GM19238 (cell line): ENCODE measurements around the gene WDR5.
A peak's percentile ranks its signal among the peaks of the same experiment; 100 is the strongest.

ENCODE experiments used
- DNase-seq: peaks from one replicate; pipeline ENCODE4 v3.0.0; 2011; ENCODE audit warnings: low spot score; ENCODE audit not compliant: insufficient read length

Gene WDR5

DNA sequence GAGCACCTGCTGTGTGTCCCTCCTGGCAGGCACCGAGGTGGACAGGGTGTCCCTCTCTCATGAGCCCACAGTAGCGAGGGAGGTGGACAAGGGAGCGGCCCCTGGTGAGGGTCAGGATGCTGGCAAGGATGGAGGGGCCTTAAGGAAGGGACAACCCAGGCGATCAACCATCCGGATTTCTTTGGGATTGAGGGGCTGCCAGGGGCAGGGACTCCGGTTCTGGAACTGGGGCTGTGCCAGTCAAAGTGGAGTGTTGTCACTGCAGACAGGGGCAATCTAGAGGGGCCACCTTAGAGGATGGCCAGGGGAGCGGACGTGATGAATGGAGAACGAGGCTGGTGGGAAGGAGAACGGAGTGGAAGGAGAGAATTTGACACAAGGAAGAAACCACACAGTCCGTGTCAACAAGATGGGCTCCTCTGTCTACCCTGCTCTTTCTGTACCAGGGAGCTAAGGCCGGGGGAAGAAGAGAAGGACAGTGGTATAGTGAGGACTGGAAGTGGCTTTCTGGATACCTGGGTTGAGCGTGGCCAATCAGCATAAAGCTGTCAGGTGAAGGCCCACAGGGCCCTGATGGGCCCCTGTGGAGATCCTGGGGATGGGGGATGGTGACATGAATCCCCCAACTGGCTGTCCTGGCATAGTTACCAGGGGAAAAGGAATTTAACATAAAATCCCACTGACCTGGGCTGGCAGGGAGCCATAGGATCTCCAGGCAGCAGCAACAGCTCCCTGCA is 4.2 kb upstream of the WDR5 start:
- no peak for DNase-seq

DNA sequence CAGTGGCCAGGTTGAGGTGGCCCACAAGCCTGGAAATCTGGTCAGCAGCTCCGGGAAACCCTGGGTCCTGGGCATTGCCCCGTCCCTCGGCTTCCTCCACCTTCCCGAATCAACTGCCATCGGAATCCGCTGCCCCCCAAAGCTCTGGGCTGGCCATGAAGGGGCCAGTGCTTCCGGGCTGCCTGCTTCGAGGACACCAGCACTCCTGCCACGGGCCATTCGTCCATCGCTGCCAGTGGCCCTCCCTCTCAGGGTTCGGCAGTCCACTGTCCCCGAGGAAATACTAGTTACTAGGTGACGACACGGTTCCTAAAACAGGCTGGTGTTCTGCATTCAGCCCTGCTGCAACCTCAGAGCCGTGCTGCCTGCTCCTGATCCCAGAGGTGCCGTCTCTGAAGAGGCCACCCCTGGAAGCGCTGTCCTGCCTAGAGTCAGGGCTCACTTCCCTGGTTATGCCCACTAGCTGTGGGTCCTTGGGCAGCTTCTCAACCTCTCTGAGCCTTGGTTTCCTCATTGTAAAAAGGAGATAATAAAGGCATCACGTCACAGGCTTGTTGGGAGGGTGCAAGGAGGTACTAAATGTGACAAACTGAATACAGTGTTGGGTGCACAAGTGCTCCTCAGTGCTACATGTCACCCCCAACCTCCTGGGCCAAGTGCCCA is 3.5 kb upstream of the WDR5 start:
- no peak for DNase-seq

DNA sequence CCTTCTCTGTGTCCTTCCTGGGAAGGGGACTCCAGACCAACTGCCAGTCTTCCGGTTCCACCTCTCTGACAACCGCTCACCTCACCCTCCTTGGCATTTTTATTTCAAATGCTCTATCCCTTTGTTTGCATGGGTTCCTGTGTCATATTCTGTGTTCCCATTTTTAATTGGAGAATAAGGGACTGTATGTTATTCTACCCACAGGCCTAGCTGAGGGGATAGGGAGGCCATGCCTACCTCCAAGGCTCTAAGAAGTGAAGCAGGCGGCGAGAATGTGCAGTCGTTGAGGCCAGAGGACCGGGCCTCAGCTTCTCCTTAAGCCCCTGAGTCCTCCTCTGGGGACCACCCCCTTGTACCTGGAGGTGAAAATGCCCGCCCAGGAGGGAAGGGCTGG is 936 bp upstream of the WDR5 start:
- DNase-seq, result no peak

DNA sequence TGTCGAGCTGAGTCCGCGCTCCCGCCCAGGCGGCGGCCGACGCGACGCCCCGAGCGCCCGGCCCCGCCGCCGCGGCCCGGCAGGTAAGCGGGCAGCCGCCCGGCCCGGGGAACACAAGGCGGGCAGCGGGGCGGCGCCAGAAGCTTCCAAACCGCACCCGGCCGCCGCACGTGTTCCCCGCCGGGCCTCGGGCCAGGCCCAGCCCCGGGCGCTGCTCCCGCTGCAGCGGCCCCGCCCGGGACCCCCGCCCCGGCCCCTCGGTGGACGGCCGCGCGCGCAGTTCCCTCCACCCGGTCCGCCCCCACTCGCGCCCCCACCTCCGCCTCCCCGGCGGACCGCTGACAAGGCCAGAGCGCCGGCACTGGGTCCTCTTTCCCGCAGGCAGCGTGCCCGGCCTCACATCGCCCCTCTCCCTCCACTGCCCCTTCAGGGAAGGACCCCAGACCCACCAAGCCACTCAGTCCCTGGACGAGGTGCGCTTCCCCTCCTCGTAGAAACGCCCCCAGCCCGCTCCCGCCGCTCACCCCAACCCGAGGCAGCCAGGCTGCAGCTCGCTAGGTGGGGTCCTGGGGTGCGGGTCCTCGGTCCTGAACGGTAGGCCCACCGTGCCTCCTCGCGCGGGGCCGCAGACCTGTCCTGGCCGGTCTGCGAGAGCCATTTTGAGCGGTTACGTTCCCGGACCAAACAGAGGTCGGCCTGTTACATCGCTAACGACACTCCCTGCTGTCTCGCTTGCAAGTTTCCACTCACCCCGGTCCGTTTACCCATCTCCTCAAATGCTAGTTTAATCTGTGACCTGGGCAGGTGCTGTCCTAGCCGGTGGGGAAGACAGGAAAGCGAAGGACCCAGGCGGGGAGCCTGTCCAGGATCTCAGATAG is 475 bp downstream of the WDR5 start:
- peak; percentile 37 for DNase-seq

DNA sequence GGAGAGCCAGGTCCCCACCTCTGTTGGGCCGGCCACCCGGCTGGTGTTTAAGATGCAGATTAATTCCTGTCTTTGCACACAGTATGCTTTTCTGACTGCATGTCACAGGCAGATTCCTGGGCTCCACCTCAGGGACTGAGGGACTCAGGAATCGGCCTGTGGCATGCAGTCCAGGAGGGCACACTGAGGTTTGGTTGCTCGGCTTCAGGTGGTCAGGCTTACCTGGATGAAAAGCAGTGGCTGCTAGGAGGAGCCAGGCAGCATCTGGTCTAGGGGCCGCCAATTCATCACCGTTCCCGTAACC is 1.1 kb downstream of the WDR5 start:
- no peak for DNase-seq

DNA sequence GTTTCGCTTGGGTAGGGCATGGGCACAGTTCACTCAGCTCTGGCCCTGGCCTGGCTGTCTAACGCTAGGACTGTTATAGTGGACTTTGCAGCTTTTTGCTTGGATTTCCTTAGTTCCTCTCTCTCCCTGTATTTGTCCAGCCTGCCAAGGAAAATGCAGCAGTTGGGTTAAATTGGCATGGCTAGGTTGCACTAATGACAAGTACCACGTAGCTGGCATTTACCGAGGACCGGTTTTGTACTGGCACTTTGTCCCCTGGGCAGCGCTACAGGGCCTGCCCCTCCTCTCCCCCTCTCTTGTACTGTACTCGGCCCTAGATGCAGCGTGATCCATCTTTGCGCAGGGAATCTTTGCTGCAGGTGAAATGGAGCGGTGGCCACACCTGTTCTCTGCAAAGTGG is 2.4 kb downstream of the WDR5 start:
- no peak for DNase-seq

DNA sequence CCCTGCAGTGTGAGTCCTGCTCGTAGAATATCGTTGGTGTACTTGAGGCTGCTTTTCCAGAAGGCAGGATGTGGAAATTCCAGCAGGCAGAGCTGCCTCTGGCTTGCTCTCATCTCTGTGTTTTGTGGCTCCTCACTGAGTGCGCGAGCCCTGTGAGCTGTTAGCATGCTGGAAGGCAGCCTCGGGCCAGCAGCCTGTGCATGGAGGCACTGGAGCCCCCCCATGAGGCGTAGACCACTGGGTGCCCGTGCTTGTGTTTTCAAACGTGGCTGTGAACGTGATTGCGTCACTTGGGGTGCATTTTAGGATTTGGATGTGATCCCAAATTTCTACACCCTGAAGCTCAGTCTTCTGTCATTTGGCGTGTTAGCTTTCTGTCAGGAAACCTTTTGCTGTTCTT is 3.2 kb downstream of the WDR5 start:
- no peak for DNase-seq

DNA sequence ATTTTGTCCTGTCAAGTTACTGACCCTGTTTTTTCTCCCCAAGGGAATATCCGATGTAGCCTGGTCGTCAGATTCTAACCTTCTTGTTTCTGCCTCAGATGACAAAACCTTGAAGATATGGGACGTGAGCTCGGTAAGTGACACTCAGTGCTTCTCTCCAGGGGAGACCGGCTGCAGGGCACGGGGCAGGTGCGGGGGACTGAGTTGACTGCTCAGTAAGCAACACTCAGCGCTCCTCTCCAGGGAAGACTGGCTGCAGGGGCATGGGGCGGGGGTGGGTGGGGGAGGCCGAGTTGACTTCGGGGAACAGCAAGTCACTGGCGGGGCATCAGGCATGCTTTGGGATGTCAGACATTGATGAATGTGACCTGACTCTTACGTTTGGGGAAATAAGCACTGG is 6.0 kb downstream of the WDR5 start:
- no peak for DNase-seq

DNA sequence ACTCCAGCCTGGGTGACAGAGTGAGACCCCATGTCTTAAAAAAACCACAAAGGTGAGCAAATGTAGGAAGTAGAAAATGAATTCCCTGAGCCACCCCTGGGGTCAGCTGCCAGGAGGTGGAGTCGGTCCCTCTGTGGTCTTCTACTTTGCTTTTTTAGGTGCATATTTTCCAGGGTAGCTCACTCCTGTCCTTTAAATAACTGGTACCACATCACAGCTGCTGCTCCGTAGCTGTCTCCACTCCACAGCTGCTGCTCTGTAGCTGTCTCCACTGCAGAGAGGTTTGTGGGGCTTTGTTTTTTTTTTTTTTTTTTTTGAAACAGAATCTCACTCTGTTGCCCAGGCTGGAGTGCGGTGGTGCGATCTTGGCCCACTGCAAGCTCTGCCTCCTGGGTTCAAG is 8.9 kb downstream of the WDR5 start:
- DNase-seq, result no peak

DNA sequence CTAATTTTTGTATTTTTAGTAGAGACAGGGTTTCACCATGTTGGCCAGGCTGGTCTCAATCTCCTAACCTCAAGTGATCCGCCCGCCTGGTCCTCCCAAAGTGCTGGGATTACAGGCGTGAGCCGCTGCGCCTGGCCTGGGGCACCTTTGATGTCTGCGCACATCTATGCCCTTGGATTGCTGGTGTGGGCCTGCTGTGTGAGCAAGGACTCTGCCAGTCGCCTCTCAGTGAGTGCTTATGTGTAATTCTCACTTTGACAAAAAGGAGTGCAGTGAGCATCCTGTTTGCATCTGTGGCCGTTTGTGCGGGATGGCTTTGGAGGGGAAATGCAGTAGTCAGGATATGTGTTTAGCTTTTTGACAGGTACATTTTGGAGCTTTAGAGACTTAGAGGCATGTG is 9.4 kb downstream of the WDR5 start:
- DNase-seq, result no peak

DNA sequence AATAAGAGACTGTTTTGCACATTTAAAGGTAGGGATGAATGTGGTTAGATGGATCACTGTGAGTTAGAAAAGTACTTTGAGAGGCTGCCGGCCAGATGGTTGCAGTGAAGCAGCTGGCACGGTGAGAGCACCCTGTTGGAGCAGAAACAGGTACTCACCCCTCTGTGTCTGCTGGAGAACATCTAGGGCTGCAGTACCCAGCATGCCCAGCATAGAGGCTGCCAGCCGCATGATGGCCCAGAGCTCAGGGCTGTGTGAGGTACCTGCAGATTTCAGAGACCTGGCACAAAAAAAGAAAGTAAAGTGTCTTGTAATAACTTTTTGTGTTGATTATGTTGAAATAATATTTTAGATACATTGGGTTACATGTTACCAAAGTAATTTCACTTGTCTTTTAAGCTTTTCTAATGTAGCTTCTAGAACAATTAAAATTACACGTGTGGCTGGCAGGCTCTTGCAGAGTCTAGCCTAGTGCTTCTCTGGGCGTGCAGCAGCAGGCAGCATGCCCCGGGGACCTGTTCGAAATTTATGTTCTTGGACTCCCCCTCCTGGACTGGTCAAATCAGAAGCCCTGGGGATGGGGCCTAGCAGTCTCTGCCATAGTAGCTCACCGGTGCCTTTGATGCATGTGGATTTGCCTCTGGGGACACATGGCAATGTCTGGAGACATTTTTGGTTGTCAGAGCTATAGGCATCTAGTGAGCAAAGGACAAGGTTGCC is 11.1 kb downstream of the WDR5 start:
- no peak for DNase-seq

DNA sequence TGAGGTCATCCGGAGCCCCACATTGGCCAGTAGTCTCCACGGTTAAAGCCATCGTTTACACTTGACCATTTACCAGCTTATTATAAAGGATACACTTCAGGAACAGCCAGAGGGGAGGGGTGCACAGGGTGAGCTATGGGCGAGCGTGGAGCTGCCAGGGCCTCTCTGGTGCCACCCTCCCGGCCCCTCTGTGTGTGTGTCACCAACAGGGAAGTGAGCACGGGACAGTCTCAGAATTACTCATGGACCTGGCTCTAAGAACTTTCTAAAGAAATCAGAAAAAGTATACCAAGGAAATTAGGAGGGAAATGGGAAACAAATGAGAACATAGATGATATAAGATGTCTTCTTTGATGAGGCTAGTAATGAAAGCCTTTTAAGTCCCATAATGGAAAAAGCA is 13.5 kb downstream of the WDR5 start:
- no peak for DNase-seq

DNA sequence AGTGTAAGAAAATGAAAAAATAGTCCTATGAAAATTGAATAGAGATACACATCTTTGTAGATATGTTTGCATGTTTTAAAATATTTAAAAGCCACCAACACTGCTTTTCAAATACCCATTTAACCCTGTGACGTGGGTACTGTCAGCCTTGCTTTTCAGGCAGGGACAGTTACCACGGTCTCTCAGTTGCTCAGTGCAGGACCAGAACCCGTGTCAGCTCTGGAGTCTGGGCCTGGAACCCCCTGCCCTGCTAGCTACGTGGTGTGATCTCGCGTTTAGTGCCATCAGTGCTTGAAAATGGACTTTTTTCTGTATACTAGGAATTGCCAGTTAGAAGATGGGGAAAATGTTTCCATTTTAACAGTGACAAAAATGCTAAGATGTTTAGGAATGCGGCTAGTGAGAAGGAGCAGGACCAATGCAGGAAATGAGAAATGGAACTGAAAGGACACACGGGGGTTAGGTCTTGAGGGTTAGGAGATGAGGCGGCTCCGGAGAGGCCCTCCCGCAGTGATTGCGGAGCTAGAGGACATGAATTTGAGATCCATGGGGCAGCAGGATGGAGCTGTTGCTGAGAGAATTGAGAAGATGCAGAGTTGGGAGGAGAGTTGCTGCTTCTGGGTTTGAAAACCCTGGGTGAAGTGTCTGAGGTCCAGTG is 14.8 kb downstream of the WDR5 start:
- no peak for DNase-seq

DNA sequence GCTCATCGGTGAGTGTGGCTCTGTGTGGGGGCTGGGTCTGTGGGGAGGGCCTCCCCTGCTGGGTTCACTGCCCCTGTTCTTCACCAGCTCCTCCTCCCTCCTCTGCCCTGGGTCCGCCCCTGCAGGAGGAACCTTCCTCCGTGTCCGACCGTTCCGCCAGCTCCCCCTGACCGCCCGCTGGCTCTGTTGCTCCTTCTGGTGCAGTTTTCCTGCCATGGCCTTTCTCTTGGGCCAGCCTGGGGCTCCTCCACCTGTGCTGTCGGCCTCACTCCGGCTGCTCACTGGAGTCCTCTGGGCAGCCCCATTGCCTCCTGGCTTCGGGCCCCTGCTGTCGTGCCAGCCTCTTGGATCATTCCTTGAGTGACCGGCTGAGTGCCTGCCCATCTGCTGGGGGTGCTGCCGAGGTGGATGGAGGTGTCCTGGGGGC is 16.2 kb downstream of the WDR5 start:
- DNase-seq, result no peak

DNA sequence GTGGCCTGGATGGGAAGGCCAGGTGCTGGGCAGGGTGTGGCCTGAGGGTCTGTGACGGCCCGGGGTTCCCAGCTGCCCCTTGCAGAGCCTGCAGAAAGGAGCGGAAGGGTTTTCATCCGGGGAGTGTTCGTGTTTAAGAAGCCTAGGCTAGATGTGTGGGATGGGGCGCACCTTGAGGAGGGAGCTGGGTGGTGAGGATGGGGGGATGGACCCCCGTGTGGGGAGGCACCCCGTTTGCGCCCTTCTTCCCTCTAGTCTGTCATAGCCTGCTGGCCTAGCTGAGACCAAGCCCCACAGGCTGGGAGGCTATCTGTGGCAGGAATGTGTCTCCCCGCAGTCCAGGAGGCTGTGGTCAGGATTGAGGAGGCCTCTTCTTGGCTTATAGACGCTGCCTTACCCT is 16.6 kb downstream of the WDR5 start:
- DNase-seq, result no peak

DNA sequence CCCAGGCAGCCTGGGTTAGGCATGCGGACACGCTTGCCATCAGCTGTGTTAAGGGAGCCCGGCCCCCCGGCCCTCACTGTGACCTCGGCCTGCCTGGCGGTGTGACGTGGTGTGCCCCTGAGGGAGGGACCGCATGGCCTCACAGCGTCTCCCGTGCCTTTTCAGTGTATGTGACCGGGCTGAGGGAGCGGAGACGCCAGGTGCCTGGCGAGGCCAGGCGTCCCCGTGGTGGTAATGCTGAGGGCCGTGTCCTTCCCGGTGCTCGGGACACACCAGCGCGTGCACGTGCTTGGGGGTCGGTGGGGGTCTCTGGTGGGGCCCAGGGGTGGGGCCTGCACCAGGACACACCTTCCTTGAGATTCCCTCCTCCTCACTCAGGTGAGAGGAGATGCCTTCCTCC is 17.6 kb downstream of the WDR5 start:
- DNase-seq, result no peak

DNA sequence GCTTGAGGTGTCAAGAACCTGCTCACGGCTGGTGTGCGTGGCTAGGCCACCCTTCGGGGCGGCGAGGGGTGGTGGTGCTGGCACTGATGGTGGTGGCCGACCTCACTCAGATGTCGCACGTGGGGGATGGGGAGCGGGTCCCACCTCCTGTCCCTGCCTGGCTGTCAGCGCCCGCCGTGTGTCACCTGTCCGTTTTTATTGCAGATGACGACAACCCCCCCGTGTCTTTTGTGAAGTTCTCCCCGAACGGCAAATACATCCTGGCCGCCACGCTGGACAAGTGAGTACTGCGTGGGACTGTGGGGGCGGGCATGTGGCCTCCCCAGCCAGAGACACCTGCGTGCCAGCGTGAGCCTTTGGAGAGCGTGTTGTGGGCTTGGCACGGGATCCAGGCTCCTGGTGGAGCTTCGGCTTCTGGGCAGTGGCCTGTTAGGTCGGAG is 18.4 kb downstream of the WDR5 start:
- no peak for DNase-seq

DNA sequence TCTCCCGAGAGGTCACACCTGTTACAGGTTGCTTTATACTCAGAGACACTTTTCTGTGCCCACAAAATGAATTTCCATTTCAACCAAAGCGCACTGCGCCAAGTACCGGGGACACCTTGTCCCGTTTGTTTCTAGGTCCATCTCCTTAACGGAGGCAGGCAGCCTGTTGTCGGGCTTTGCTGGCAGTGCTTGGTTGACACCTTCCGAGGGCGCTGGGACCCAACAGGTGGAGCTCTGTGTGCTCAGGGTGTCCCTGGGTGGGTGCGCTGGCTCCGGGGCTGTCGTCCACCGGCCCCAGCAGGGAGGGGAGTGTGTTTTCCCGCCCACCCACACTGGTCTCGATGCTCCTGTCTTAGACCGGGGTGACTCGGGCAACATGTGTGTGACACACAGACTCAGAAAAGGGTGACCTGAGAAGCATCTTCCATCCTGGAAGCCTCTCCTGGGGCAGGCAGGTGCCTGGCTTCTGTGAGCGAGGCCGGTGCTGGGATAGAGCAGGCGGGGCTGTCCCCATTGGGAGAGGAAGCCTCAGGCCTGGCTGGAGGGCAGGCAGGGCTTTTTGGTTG is 20.0 kb downstream of the WDR5 start:
- no peak for DNase-seq

DNA sequence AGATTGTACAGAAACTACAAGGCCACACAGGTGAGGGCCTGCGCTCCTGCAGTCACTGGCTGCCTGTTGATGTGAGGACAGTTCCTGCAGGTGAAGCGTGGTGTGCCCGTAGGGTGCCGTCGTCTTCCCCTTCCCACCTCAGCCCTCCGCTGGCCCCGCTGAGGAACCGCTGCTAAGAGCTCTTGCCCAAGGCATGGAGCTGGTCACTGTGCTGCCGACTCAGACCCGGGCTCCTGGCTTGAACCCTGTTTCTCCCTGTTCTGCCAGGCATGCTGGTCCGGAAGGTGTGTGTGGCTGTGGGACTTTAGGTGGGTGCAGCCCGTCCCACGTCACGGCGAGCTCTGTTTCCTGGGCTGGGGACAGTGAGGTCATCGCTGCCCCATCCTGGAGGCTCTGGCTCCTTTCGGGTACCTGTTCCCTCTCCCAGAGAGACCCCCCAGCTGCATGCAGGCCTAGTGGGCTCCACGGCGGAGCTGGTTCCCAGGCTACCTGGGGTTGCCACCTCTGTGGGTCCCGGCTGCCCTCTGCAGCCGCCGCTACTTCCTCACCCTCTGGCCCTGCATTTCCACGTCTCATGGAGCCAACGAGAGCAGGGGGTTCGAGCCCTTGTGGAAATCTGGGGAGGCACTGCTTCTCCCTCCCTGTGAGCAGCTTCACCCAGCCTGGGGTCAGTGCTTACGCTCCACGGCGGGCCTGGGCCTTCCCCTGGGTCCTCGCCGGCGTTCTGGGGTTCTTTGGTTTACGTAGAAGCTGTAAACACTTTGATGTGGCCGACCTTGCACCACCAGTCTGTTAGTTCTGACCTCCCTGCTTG is 20.9 kb downstream of the WDR5 start:
- no peak for DNase-seq

DNA sequence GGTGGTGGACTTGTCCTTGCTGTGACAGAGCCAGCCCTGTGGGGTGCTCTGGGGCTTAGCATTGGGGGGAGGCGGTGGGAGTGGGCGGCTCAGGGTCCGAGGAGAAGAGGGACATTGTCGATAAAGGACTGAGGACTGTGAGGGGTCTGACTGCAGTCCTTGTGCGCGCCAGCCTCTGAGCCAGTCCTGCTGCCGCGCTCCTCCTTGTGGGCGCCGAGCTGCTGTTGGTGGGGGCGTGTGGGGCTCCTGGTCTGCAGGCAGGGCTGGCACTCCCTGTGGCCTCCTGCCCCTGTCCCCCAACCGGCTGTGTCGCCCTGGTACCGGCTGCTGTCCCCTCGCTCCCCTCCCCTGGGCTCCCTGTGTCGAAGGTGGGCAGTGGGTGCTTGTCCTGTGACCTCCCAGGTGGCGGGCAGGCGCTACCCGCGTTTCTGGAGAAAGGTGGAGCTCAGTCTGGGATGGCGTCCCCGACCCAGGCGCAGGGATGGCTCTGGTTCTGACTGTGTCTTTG is 21.6 kb downstream of the WDR5 start:
- DNase-seq, result no peak
